GM13977 (cell line): ENCODE results near the gene SLC22A16.

Experiments used
- DNase-seq: peaks from one replicate; pipeline ENCODE4 v3.0.0; 2012; ENCODE audit warnings: low spot score
- CTCF ChIP-seq: IDR thresholded peaks from 2 replicates; pipeline ENCODE4 v1.5.1; 2012; ENCODE audit warnings: mild to moderate bottlenecking, control low read depth; ENCODE audit not compliant: insufficient read depth; ENCODE audit errors: extremely low read depth, missing control alignments
- in situ Hi-C: fragments of 300-500 bp; cut with MboI; formaldehyde crosslinking; loops from one replicate; pipeline ENCODE4 v1.12.0; 2022; ENCODE audit warnings: low sequenced_read_pairs, low pct_unique_long_range_greater_than_20kb, mixed read lengths, inconsistent platforms; ENCODE audit not compliant: unreplicated experiment

The SLC22A16 gene

GRCh38 chr6:110421749-110422443 is 54.5 kb downstream of the SLC22A16 start:
- in situ Hi-C loops = no loop called here
- TF ChIP-seq CTCF = no peak

GRCh38 chr6:110419028-110419739 is 57.2 kb downstream of the SLC22A16 start:
- in situ Hi-C loops = no loop called here
- no peak for DNase-seq
- no peak for TF ChIP-seq CTCF

More at GRCh38 chr6:110421749-110422443, 54.5 kb downstream of the SLC22A16 start:
- DNase-seq = no peak

GRCh38 chr6:110418594-110418993 is 57.8 kb downstream of the SLC22A16 start:
- no peak for TF ChIP-seq CTCF
- in situ Hi-C loops = no loop called here
- DNase-seq = no peak

GRCh38 chr6:110415086-110415916 is 61.1 kb downstream of the SLC22A16 start, which contains the start of gene DDO:
Gene DDO (minus strand): TSS chr6:110415575. CDS start chr6:110413462, 2,113 bp downstream.
- TF ChIP-seq CTCF = no peak
- peak; percentile 22 for DNase-seq
- in situ Hi-C loops = no loop called here

GRCh38 chr6:110414669-110415068 is 61.7 kb downstream of the SLC22A16 start:
- no peak for TF ChIP-seq CTCF
- DNase-seq = no peak

GRCh38 chr6:110412360-110412759 is 64.1 kb downstream of the SLC22A16 start:
- no peak for DNase-seq
- in situ Hi-C loops = no loop called here
- TF ChIP-seq CTCF = no peak

More at GRCh38 chr6:110414669-110415068, 61.7 kb downstream of the SLC22A16 start:
- in situ Hi-C loops = no loop called here
